HUDEP-2 (cell line): ENCODE measurements around the gene HNF1B.
A peak's percentile ranks its signal among the peaks of the same experiment; 100 is the strongest.

Experiments
- DNase-seq, 76 experiments: peaks; one replicate each; lab custom pipeline; 2025; ENCODE audit not compliant: unreplicated experiment in 76 of 76; lab: John Stamatoyannopoulos, UW

The HNF1B gene

GRCh38 chr17:37761961-37762360, 17.1 kb upstream of the HNF1B start:
- DNase-seq: no peak

- no peak for DNase-seq
These were observed 16.2 kb upstream of the HNF1B start for GRCh38 chr17:37761059-37761458.

GRCh38 chr17:37759014-37759637, 14.3 kb upstream of the HNF1B start:
- no peak for DNase-seq

GRCh38 chr17:37756051-37756450, 11.2 kb upstream of the HNF1B start:
- DNase-seq: no peak

- no peak for DNase-seq
These were observed 10.6 kb upstream of the HNF1B start for GRCh38 chr17:37755455-37755854.

- DNase-seq: no peak
These were observed 9.5 kb upstream of the HNF1B start for GRCh38 chr17:37754363-37754762.

GRCh38 chr17:37752482-37752881, 7.6 kb upstream of the HNF1B start:
- no peak for DNase-seq

- no peak for DNase-seq
These were observed 6.1 kb upstream of the HNF1B start for GRCh38 chr17:37750768-37751475.

GRCh38 chr17:37750292-37750691, 5.4 kb upstream of the HNF1B start:
- DNase-seq: no peak

- DNase-seq: no peak
These were observed 2.4 kb upstream of the HNF1B start for GRCh38 chr17:37747222-37747621.

- no peak for DNase-seq
These were observed 1.8 kb upstream of the HNF1B start for GRCh38 chr17:37746617-37747016.

- DNase-seq: no peak
These were observed 1.1 kb upstream of the HNF1B start for GRCh38 chr17:37745801-37746426.

GRCh38 chr17:37744633-37744927, 279 bp downstream of the HNF1B start:
- DNase-seq: no peak

GRCh38 chr17:37743875-37744632, 805 bp downstream of the HNF1B start:
- DNase-seq: no peak

GRCh38 chr17:37743612-37743874, 1.3 kb downstream of the HNF1B start:
- DNase-seq: no peak

- no peak for DNase-seq
These were observed 1.9 kb downstream of the HNF1B start for GRCh38 chr17:37742762-37743611.

GRCh38 chr17:37742116-37742761, 2.6 kb downstream of the HNF1B start:
- peak in 4 of 76 experiments; percentile 18 to 31 (median 24) for DNase-seq

- DNase-seq: peak in 2 of 76 experiments; percentile 21 to 22
These were observed 3.3 kb downstream of the HNF1B start for GRCh38 chr17:37741341-37742115.

GRCh38 chr17:37740915-37741314, 3.9 kb downstream of the HNF1B start:
- no peak for DNase-seq

- no peak for DNase-seq
These were observed 6.9 kb downstream of the HNF1B start for GRCh38 chr17:37737971-37738370.
